ENCODE data around the gene TMEM208. TPM values are rescaled to one million over a fixed set of nuclear protein-coding genes. Genes with fewer than 3 reads are reported as not detected.
A peak's percentile ranks its signal among the peaks of the same experiment; 100 is the strongest.

TMEM208 gene
- total and polyA plus RNA-seq, 9 donors = 23.8 to 52.0 (median 32.1) TPM

- Histone ChIP-seq H3K9me3 (no peaks in the 10 kb centered on the region), H3K36me3 (no peaks in the 10 kb centered on the region), H3K27ac (no peak overlapping the region), H3K4me1 (ENCODE audit: insufficient read depth) (peaks cover 4% of the 10 kb centered on the region), H3K27me3 (no peaks in the 10 kb centered on the region), H3K4me3 (no peak overlapping the region)
- DNase-seq = peak in 2 of 5 donors; percentile 44 to 49
- 90 to 100% (median 92%) methylated on average over 12 to 16 of the region's 16 CpGs for WGBS, 3 donors
- TF ChIP-seq POLR2A (IDR thresholded peaks at IDR 0.05) (no peak), EP300 (IDR thresholded peaks at IDR 0.05) (no peak), CTCF (IDR thresholded peaks at IDR 0.05) (no peak)
- intact Hi-C loops (cut with DNase I) = loop anchor here in 1 of 4 donors (10.0 kb wide), 1 partner anchor 205 kb away; no protein-coding TSS in a partner anchor
Measured at GRCh38 chr16:67180166-67180565, 46.8 kb upstream of the TMEM208 start.

- peak; percentile 77 to 82 (median 79) for DNase-seq
- Histone ChIP-seq H3K4me1 (ENCODE audit: insufficient read depth) (peaks cover 5% of the 10 kb centered on the region), H3K4me3 (no peak overlapping the region), H3K27ac (peak overlapping the region; percentile 36 to 54), H3K9me3 (no peaks in the 10 kb centered on the region), H3K27me3 (no peaks in the 10 kb centered on the region), H3K36me3 (no peaks in the 10 kb centered on the region)
- TF ChIP-seq POLR2A (IDR thresholded peaks at IDR 0.05) (no peak), EP300 (IDR thresholded peaks at IDR 0.05) (no peak), CTCF (IDR thresholded peaks at IDR 0.05) (no peak)
- 5 to 13% (median 7%) methylated on average over 2 of the region's 2 CpGs for WGBS, 3 donors
- intact Hi-C loops (cut with DNase I) = loop anchor here in 1 of 4 donors (10.0 kb wide), 1 partner anchor 207 kb away; no protein-coding TSS in a partner anchor
Measured at GRCh38 chr16:67181346-67181745, 45.6 kb upstream of the TMEM208 start.

GRCh38 chr16:67182288-67182687 is 44.6 kb upstream of the TMEM208 start:
- peak overlapping the region in 1 of 2 donors; percentile 99 for H3K27ac ChIP-seq
- intact Hi-C loops (cut with DNase I) = loop anchor here in 1 of 4 donors (10.0 kb wide), 1 partner anchor 207 kb away; no protein-coding TSS in a partner anchor
- 70 to 77% (median 75%) methylated on average over 2 of the region's 2 CpGs for WGBS, 3 donors

GRCh38 chr16:67183284-67183626 is 43.7 kb upstream of the TMEM208 start:
- WGBS, 3 donors = 5 to 7% (median 6%) methylated on average over 11 of the region's 11 CpGs
- peak overlapping the region; percentile 83 for H3K4me3 ChIP-seq
- peak overlapping the region; percentile 97 to 99 for H3K27ac ChIP-seq
- no peak for DNase-seq
- H3K36me3 ChIP-seq = no peaks in the 10 kb centered on the region
- intact Hi-C loops (cut with DNase I) = loop anchor here in 1 of 4 donors (10.0 kb wide), 1 partner anchor 208 kb away; no protein-coding TSS in a partner anchor
- H3K27me3 ChIP-seq = no peaks in the 10 kb centered on the region
- H3K4me1 ChIP-seq (ENCODE audit: insufficient read depth) = peaks cover 3% of the 10 kb centered on the region
- H3K9me3 ChIP-seq = no peaks in the 10 kb centered on the region
- TF ChIP-seq EP300 (IDR thresholded peaks at IDR 0.05) (no peak), CTCF (IDR thresholded peaks at IDR 0.05) (no peak), POLR2A (IDR thresholded peaks at IDR 0.05) (no peak)

More at GRCh38 chr16:67182288-67182687, 44.6 kb upstream of the TMEM208 start:
- Histone ChIP-seq H3K36me3 (no peaks in the 10 kb centered on the region), H3K27me3 (no peaks in the 10 kb centered on the region), H3K4me1 (ENCODE audit: insufficient read depth) (peaks cover 5% of the 10 kb centered on the region), H3K4me3 (no peak overlapping the region), H3K9me3 (no peaks in the 10 kb centered on the region)
- no peak for DNase-seq
- TF ChIP-seq CTCF (IDR thresholded peaks at IDR 0.05) (no peak), POLR2A (IDR thresholded peaks at IDR 0.05) (no peak), EP300 (IDR thresholded peaks at IDR 0.05) (no peak)
